ENCODE data around the gene CDC27. TPM values are rescaled to one million over a fixed set of nuclear protein-coding genes. Genes with fewer than 3 reads are reported as not detected.
"Not testable (repeated sequence)": the region's sequence is repeated elsewhere in the genome, so short reads cannot be mapped to it uniquely, and the experiment has no call there.

The CDC27 gene
- total RNA-seq, 1 donor from 2014 or later: 125 TPM

DNA sequence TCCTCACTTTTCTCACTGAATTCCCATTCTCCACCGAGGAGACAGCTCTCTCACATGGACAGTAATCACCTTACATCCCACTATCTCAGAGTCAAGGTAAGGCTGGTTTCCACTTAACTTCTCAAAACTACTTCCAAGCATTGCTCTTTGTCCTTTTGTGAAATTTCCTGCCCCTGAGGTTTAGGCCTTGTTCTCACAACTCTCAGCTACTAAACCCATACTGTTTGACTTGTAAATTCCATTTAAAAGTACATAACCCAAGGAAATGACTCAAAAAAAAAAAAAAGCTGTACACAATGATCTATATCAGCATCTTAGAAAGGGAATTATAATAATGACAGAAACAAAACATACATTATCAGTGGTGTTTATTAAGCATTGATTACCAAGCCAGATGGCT, 8.8 kb downstream of the CDC27 start:
- no peak overlapping the region for H3K27ac Mint-ChIP-seq (ENCODE audit: unreplicated experiment)
- no peaks in the 10 kb centered on the region for H3K27me3 Mint-ChIP-seq (ENCODE audit: low read depth)
- H3K4me3 Mint-ChIP-seq: no peak overlapping the region
- peaks cover 10% of the 10 kb centered on the region for H3K4me1 Mint-ChIP-seq
- H3K9me3 Mint-ChIP-seq: no peaks in the 10 kb centered on the region
- TF ChIP-seq, protein P1, sequence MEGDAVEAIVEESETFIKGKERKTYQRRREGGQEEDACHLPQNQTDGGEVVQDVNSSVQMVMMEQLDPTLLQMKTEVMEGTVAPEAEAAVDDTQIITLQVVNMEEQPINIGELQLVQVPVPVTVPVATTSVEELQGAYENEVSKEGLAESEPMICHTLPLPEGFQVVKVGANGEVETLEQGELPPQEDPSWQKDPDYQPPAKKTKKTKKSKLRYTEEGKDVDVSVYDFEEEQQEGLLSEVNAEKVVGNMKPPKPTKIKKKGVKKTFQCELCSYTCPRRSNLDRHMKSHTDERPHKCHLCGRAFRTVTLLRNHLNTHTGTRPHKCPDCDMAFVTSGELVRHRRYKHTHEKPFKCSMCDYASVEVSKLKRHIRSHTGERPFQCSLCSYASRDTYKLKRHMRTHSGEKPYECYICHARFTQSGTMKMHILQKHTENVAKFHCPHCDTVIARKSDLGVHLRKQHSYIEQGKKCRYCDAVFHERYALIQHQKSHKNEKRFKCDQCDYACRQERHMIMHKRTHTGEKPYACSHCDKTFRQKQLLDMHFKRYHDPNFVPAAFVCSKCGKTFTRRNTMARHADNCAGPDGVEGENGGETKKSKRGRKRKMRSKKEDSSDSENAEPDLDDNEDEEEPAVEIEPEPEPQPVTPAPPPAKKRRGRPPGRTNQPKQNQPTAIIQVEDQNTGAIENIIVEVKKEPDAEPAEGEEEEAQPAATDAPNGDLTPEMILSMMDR (conservative IDR thresholded peaks at IDR 0.05): no peak
- peaks cover 5% of the 10 kb centered on the region for H3K36me3 Mint-ChIP-seq (ENCODE audit: low read depth)
- no peak for DNase-seq (ENCODE audit: low read depth, low spot score)

DNA sequence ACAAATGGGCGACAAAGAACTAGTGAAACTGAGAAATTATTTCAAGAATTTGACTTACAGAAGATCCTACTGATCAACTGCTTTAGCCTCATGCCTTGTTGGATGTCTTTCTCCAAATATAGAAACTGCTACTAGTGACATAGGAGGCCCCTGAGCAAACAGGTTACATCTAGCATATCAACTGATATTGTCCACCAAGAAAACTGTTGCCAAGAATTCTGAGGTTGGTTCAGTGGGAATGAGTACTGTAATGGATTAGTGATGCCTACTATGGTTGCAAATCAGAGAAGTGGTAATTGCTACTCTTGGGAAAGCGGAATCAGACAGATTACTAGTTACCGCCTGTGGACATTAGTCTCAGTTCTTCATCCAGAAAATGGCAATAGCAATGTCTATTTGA, 10.0 kb downstream of the CDC27 start:
- TF ChIP-seq, protein P1 (conservative IDR thresholded peaks at IDR 0.05): no peak
- peaks cover 5% of the 10 kb centered on the region for H3K36me3 Mint-ChIP-seq (ENCODE audit: low read depth)
- H3K27me3 Mint-ChIP-seq (ENCODE audit: low read depth): no peaks in the 10 kb centered on the region
- no peak overlapping the region for H3K27ac Mint-ChIP-seq (ENCODE audit: unreplicated experiment)
- no peak for DNase-seq (ENCODE audit: low read depth, low spot score)
- no peak overlapping the region for H3K4me3 Mint-ChIP-seq
- H3K4me1 Mint-ChIP-seq: peaks cover 3% of the 10 kb centered on the region
- no peaks in the 10 kb centered on the region for H3K9me3 Mint-ChIP-seq

DNA sequence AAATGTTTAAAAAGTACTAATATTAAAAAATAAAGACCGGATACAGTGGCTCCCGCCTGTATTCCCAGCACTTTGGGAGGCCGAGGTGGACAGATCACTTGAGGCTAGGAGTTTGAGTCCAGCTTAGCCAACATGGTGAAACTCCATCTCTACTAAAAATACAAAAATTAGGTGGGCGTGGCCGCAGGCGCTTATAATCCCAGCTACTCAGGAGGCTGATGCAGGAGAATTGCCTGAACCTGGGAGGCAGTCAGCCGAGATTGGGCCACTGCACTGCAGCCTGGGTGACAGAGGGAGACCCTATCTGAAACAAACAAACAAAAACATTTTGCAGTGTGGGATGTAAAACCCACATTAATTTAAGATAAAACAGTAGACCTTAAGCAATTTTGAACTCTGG, 11.8 kb downstream of the CDC27 start:
- peaks cover 5% of the 10 kb centered on the region for H3K36me3 Mint-ChIP-seq (ENCODE audit: low read depth)
- TF ChIP-seq, protein P1 (conservative IDR thresholded peaks at IDR 0.05): no peak
- no peak overlapping the region for H3K4me3 Mint-ChIP-seq
- no peaks in the 10 kb centered on the region for H3K4me1 Mint-ChIP-seq
- no peaks in the 10 kb centered on the region for H3K27me3 Mint-ChIP-seq (ENCODE audit: low read depth)
- no peak for DNase-seq (ENCODE audit: low read depth, low spot score)
- H3K27ac Mint-ChIP-seq (ENCODE audit: unreplicated experiment): no peak overlapping the region
- H3K9me3 Mint-ChIP-seq: no peaks in the 10 kb centered on the region

DNA sequence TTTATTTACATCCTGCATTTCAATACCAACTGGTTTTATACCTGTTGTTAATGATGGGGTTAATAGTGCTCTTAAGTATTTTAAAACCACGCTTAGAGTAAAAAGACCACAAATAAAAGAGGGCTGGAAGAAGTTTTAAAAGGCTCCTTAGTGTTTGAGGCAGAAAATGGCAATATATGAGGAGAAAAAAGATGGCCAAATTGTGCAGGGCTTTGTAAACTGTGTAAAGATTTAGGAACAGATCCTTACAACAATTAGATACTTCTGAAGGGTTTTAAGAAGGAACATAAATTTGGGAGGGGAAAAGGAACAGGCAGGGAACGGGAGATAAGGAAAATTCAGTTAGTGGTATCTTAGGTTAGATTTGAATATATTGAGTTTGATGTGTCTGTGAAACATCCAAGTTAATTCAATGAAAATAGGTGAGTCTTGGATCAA, 12.7 kb downstream of the CDC27 start:
- peaks cover 5% of the 10 kb centered on the region for H3K36me3 Mint-ChIP-seq (ENCODE audit: low read depth)
- no peaks in the 10 kb centered on the region for H3K9me3 Mint-ChIP-seq
- H3K4me3 Mint-ChIP-seq: no peak overlapping the region
- no peaks in the 10 kb centered on the region for H3K27me3 Mint-ChIP-seq (ENCODE audit: low read depth)
- no peak for DNase-seq (ENCODE audit: low read depth, low spot score)
- H3K4me1 Mint-ChIP-seq: no peaks in the 10 kb centered on the region
- TF ChIP-seq, protein P1 (conservative IDR thresholded peaks at IDR 0.05): no peak
- H3K27ac Mint-ChIP-seq (ENCODE audit: unreplicated experiment): no peak overlapping the region

DNA sequence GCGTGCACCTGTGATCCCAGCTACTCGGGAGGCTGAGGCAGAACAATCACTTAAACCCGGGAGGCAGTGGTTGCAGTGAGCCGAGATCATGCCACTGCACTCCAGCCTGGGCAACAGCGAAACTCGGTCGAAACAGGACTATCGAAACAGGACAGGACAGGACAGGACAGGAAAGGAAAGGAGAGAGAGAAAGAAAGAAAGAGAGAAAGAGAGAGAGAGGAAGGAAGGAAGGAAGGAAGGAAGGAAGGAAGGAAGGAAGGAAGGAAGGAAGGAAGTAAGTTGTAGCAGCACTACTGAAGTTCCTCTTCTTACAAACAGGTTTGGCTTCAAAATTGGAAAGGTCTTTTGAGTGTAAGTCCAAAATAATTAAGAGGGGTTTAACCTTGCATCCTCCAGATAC, 14.3 kb downstream of the CDC27 start:
- not testable (repeated sequence) for H3K4me1 Mint-ChIP-seq; H3K36me3 Mint-ChIP-seq (ENCODE audit: low read depth); H3K9me3 Mint-ChIP-seq; DNase-seq (ENCODE audit: low read depth, low spot score); H3K4me3 Mint-ChIP-seq; H3K27me3 Mint-ChIP-seq (ENCODE audit: low read depth)
- peak overlapping the region; percentile 86 for H3K27ac Mint-ChIP-seq (ENCODE audit: unreplicated experiment)

DNA sequence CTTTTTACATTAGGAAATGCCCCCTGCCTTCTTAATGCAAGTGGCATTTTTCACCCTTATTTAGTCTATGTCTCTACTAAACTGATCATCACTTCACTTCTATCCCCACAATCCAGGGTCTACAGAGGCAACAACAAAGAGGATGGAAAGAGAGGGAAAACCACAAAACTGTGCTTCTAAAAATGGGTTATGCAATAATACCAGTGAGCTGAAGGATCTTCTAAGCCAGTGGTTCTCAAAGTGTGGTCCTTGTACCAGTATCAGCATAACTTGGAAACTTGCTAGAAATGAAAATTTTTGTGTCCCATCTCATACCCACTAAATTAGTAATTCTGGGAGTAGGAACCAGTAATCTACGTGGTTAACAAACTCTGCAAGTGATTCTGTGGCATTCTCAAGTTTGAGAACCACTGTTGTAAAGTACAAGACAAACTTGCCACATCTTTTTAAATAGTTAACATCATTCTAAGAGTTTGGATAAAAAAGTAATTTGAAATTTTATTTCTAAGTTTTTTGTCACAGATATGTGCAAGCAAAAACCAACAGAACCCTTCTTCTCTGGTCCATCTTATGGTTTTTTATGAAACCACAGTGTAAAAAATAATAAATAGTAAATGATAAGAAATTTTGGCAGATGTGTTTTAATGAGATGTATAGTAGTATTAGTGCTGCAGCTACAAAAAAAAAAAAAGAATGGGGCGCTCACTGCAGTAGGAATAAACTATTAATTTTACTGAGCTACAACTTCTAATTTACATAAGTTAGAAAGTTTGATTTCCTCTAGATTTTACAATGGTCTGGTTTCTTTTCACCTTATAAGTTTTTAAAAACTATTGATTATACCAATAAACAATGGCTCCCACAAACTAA, 16.2 kb downstream of the CDC27 start:
- Mint-ChIP-seq H3K27ac (ENCODE audit: unreplicated experiment) (no peak overlapping the region), H3K9me3 (no peaks in the 10 kb centered on the region), H3K4me3 (no peak overlapping the region), H3K4me1 (no peaks in the 10 kb centered on the region), H3K27me3 (ENCODE audit: low read depth) (no peaks in the 10 kb centered on the region), H3K36me3 (ENCODE audit: low read depth) (peaks cover 6% of the 10 kb centered on the region)
- TF ChIP-seq, protein P1 (conservative IDR thresholded peaks at IDR 0.05): no peak
- DNase-seq (ENCODE audit: low read depth, low spot score): no peak

All from neural crest cell (in vitro differentiated cells).